ENCODE results near the gene HPS5. TPM values are rescaled to one million over a fixed set of nuclear protein-coding genes. Genes with fewer than 3 reads are reported as not detected.

Gene HPS5
- total RNA-seq, 1 experiment from 2014 or later = 31.8 TPM

DNA sequence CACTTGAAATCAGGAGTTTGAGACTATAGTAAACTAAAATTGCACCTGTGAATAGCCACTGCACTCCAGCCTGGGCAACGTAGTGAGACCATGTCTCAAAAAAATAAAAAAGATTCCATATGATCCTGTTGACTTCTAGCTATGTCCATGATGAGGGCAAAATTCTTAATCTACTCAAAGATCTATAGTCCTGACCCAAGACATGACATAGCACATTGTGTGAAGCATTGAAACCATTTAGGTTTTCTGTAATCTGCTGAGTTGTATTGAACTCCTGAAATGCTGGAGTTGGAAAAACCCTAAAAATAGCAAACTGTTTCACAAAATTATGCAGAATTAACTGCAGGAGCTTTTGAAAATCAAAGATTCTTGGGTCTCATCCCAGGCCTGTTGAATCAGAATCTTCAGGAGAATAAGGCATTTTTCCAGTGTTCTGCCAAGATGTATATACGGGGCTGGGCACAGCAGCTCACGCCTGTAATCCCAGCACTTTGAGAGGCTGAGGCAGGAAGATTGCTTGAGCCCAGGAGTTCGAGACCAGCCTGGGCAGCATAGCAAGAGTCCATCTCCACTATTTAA, 42.6 kb upstream of the HPS5 start:
- H3K27me3 Mint-ChIP-seq (ENCODE audit: insufficient read depth, unreplicated experiment) = no peaks in the 10 kb centered on the region
- intact Hi-C loops (cut with micrococcal nuclease) = no loop called here
- CTCF ChIA-PET = interaction anchor here (0.7 to 1.0 kb wide), 3 partner anchors 16 to 120 kb away, joined by 3 to 4 read pairs (median 3); no protein-coding TSS in a partner anchor
- H3K27ac Mint-ChIP-seq (ENCODE audit: low read depth, unreplicated experiment) = no peak overlapping the region
- no peaks in the 10 kb centered on the region for H3K9me3 Mint-ChIP-seq (ENCODE audit: unreplicated experiment)
- POLR2A ChIA-PET = interaction anchor here (1.7 kb wide), 2 partner anchors 12 to 30 kb away, joined by 6 to 8 read pairs; partner anchors contain the start of gene LDHA
- peaks cover 77% of the 10 kb centered on the region for H3K36me3 Mint-ChIP-seq (ENCODE audit: insufficient read depth, unreplicated experiment)
- BruUV-seq (replicated peaks) = no TSS peak
- no peak overlapping the region for H3K4me3 Mint-ChIP-seq (ENCODE audit: unreplicated experiment)
- TF ChIP-seq, protein P1, sequence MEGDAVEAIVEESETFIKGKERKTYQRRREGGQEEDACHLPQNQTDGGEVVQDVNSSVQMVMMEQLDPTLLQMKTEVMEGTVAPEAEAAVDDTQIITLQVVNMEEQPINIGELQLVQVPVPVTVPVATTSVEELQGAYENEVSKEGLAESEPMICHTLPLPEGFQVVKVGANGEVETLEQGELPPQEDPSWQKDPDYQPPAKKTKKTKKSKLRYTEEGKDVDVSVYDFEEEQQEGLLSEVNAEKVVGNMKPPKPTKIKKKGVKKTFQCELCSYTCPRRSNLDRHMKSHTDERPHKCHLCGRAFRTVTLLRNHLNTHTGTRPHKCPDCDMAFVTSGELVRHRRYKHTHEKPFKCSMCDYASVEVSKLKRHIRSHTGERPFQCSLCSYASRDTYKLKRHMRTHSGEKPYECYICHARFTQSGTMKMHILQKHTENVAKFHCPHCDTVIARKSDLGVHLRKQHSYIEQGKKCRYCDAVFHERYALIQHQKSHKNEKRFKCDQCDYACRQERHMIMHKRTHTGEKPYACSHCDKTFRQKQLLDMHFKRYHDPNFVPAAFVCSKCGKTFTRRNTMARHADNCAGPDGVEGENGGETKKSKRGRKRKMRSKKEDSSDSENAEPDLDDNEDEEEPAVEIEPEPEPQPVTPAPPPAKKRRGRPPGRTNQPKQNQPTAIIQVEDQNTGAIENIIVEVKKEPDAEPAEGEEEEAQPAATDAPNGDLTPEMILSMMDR (IDR thresholded peaks at IDR 0.05; ENCODE audit: unreplicated experiment) = no peak
- H3K4me1 Mint-ChIP-seq (ENCODE audit: insufficient read depth, unreplicated experiment) = peaks cover 6% of the 10 kb centered on the region
- no peak for DNase-seq (ENCODE audit: unreplicated experiment)

DNA sequence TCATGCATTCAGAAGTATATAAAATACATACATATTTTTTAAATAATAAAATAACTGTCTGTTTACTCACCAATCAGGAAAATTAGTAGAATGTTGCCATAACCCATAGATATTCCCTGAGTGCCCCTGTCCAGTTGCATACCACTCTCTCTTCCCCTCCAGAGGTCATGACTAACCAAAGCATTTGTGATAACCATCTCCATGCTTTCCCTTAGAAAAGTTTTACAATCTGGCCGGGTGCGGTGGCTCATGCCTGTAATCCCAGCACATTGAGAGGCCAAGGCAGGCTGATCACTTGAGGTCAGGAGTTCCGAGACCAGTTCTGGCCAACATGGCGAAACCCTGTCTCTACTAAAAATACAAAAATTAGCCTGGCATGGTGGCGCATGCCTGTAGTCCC, 39.2 kb upstream of the HPS5 start:
- Mint-ChIP-seq H3K36me3 (ENCODE audit: insufficient read depth, unreplicated experiment) (peaks cover 96% of the 10 kb centered on the region), H3K4me3 (ENCODE audit: unreplicated experiment) (no peak overlapping the region), H3K9me3 (ENCODE audit: unreplicated experiment) (no peaks in the 10 kb centered on the region), H3K27me3 (ENCODE audit: insufficient read depth, unreplicated experiment) (no peaks in the 10 kb centered on the region), H3K27ac (ENCODE audit: low read depth, unreplicated experiment) (no peak overlapping the region), H3K4me1 (ENCODE audit: insufficient read depth, unreplicated experiment) (no peaks in the 10 kb centered on the region)
- ChIA-PET POLR2A (interaction anchor here (0.7 kb wide), 1 partner anchor 29 kb away, joined by 3 read pairs; no protein-coding TSS in a partner anchor), CTCF (interaction anchor here (0.8 to 1.9 kb wide), 2 partner anchors 8 to 117 kb away, joined by 3 to 5 read pairs; no protein-coding TSS in a partner anchor)
- TF ChIP-seq, protein P1 (IDR thresholded peaks at IDR 0.05; ENCODE audit: unreplicated experiment) = no peak
- no TSS peak for BruUV-seq (replicated peaks)
- DNase-seq (ENCODE audit: unreplicated experiment) = no peak
- intact Hi-C loops (cut with micrococcal nuclease) = no loop called here

DNA sequence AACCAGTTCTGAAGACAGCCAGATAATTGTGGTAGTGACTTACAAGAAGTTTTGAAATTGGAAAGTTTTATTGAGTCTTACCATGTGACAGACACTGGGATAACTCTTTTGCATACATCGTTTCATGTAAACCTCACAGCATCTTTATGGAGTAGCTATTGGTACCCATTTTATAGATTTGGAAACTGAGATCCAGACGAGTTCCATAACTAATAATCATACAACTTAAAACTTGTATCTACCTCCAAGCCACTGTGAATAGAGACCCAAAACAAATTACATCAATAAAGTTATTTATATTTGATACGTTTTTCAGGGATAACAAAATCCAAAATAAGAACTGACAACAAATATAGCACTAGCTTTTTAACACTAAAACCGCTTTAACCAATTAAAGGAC, 36.7 kb upstream of the HPS5 start:
- CTCF ChIA-PET = interaction anchor here (1.2 kb wide), 1 partner anchor 37 kb away, joined by 3 read pairs; no protein-coding TSS in a partner anchor

GRCh38 chr11:18352581-18352980, 30.6 kb upstream of the HPS5 start:
- Mint-ChIP-seq H3K36me3 (ENCODE audit: insufficient read depth, unreplicated experiment) (peaks cover 99% of the 10 kb centered on the region), H3K27ac (ENCODE audit: low read depth, unreplicated experiment) (peak overlapping the region; percentile 57), H3K4me3 (ENCODE audit: unreplicated experiment) (no peak overlapping the region), H3K27me3 (ENCODE audit: insufficient read depth, unreplicated experiment) (no peaks in the 10 kb centered on the region), H3K9me3 (ENCODE audit: unreplicated experiment) (no peaks in the 10 kb centered on the region), H3K4me1 (ENCODE audit: insufficient read depth, unreplicated experiment) (peaks cover 8% of the 10 kb centered on the region)
- TF ChIP-seq, protein P1 (IDR thresholded peaks at IDR 0.05; ENCODE audit: unreplicated experiment) = no peak
- DNase-seq (ENCODE audit: unreplicated experiment) = peak; percentile 6
- ChIA-PET CTCF (interaction anchor here (0.7 to 2.4 kb wide), 5 partner anchors 9 to 237 kb away, joined by 3 to 7 read pairs (median 4); no protein-coding TSS in a partner anchor), POLR2A (interaction anchor here (0.7 to 4.2 kb wide), 8 partner anchors 10 to 109 kb away, joined by 3 to 30 read pairs (median 4); partner anchors contain the start of genes HPS5 and LDHA)
- intact Hi-C loops (cut with micrococcal nuclease) = no loop called here
- BruUV-seq (replicated peaks) = no TSS peak

More for the DNA sequence above, 36.7 kb upstream of the HPS5 start:
- POLR2A ChIA-PET = interaction anchor here (0.8 to 1.0 kb wide), 2 partner anchors 10 to 36 kb away, joined by 3 read pairs; partner anchors contain the start of gene LDHA
- Mint-ChIP-seq H3K4me1 (ENCODE audit: insufficient read depth, unreplicated experiment) (no peaks in the 10 kb centered on the region), H3K36me3 (ENCODE audit: insufficient read depth, unreplicated experiment) (peaks cover 98% of the 10 kb centered on the region), H3K27me3 (ENCODE audit: insufficient read depth, unreplicated experiment) (no peaks in the 10 kb centered on the region), H3K4me3 (ENCODE audit: unreplicated experiment) (no peak overlapping the region), H3K27ac (ENCODE audit: low read depth, unreplicated experiment) (no peak overlapping the region), H3K9me3 (ENCODE audit: unreplicated experiment) (no peaks in the 10 kb centered on the region)
- intact Hi-C loops (cut with micrococcal nuclease) = no loop called here
- TF ChIP-seq, protein P1 (IDR thresholded peaks at IDR 0.05; ENCODE audit: unreplicated experiment) = no peak
- DNase-seq (ENCODE audit: unreplicated experiment) = no peak
- BruUV-seq (replicated peaks) = no TSS peak

Data from MCF 10A (cell line).